ENCODE data around the gene SYNDIG1. TPM values are rescaled to one million over a fixed set of nuclear protein-coding genes. Genes with fewer than 3 reads are reported as not detected.

Gene SYNDIG1
- total RNA-seq, 4 donors from 2014 or later = 8.3 to 12.4 (median 10.2) TPM

- Histone ChIP-seq H3K36me3 (no peaks in the 10 kb centered on the region), H3K4me1 (peaks cover 0 to 7% of the 10 kb centered on the region in 2 donors), H3K27ac (no peak overlapping the region), H3K9me3 (no peaks in the 10 kb centered on the region), H3K4me3 (replicated peaks in 1 of 3) (no peak overlapping the region), H3K27me3 (no peaks in the 10 kb centered on the region)
- DNase-seq = no peak
- 75 to 83% methylated on average over 10 to 11 of the region's 11 CpGs for WGBS, 2 donors
- TF ChIP-seq POLR2A (IDR thresholded peaks at IDR 0.05) (no peak), CTCF (IDR thresholded peaks at IDR 0.05) (no peak)
- intact Hi-C loops (cut with DNase I) = no loop called here
Measured at GRCh38 chr20:24488064-24488799, 18.8 kb downstream of the SYNDIG1 start.

- H3K36me3 ChIP-seq = no peaks in the 10 kb centered on the region
- H3K27ac ChIP-seq = no peak overlapping the region
- H3K4me3 ChIP-seq (replicated peaks in 1 of 3) = no peak overlapping the region
- H3K27me3 ChIP-seq = no peaks in the 10 kb centered on the region
- TF ChIP-seq POLR2A (IDR thresholded peaks at IDR 0.05) (no peak), CTCF (IDR thresholded peaks at IDR 0.05) (no peak)
- DNase-seq = no peak
- intact Hi-C loops (cut with DNase I) = no loop called here
- H3K4me1 ChIP-seq = peaks cover 0 to 7% of the 10 kb centered on the region in 2 donors
- 85% methylated on average over 4 to 6 of the region's 6 CpGs for WGBS, 2 donors
- H3K9me3 ChIP-seq = no peaks in the 10 kb centered on the region
Measured at GRCh38 chr20:24488800-24489175, 19.4 kb downstream of the SYNDIG1 start.

DNA sequence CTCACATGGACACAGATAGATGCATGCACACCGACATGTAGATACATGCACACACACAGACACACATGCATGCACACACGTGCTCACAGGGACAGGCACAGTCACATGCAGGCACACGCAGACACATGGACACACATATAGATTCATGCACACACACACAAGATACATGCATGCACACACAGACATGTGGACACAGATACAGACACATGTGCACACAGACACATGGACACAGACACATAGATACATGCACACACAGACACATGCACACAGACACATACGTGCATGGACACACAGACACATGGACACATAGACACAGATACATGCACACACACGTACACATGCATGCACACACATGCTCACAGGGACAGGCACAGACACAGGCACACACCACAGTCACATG, 19.8 kb downstream of the SYNDIG1 start:
- no peak for DNase-seq
- Histone ChIP-seq H3K36me3 (no peaks in the 10 kb centered on the region), H3K4me1 (peaks cover 0 to 7% of the 10 kb centered on the region in 2 donors), H3K9me3 (no peaks in the 10 kb centered on the region), H3K27me3 (no peaks in the 10 kb centered on the region), H3K27ac (no peak overlapping the region), H3K4me3 (replicated peaks in 1 of 3) (no peak overlapping the region)
- WGBS, 2 donors = 96 to 99% methylated on average over 4 to 5 of the region's 5 CpGs
- no peak for TF ChIP-seq POLR2A (IDR thresholded peaks at IDR 0.05)
- intact Hi-C loops (cut with DNase I) = no loop called here

- Histone ChIP-seq H3K36me3 (no peaks in the 10 kb centered on the region), H3K27ac (no peak overlapping the region), H3K4me1 (peaks cover 0 to 7% of the 10 kb centered on the region in 2 donors), H3K9me3 (no peaks in the 10 kb centered on the region), H3K4me3 (replicated peaks in 1 of 3) (no peak overlapping the region), H3K27me3 (no peaks in the 10 kb centered on the region)
- intact Hi-C loops (cut with DNase I) = no loop called here
- DNase-seq = no peak
- TF ChIP-seq CTCF (IDR thresholded peaks at IDR 0.05) = no peak
- no peak for TF ChIP-seq POLR2A (IDR thresholded peaks at IDR 0.05)
- 89 to 93% methylated on average over 9 of the region's 9 CpGs for WGBS, 2 donors
Measured at GRCh38 chr20:24489631-24490260, 20.3 kb downstream of the SYNDIG1 start.

DNA sequence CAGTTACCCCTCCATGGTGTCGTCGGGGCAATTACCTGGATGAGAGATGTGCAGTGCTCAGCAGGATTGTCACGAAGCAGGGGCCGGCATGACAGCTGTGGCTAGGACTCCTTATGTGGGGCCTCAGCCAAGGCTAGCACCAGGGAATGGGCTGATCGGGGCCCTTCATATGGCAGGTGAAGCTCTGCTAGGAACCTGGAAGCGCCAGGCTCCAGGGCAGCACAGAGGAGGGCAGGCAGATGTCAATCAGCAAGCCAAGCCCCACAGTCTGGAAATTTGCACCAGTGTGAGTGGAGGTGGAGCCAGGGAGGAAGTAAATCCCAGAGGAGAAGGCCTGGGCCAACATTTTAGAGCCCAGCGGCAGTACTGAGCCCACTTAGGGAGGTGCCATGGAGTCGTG, 21.2 kb downstream of the SYNDIG1 start:
- H3K4me3 ChIP-seq (replicated peaks in 1 of 3) = no peak overlapping the region
- no peaks in the 10 kb centered on the region for H3K9me3 ChIP-seq
- H3K36me3 ChIP-seq = no peaks in the 10 kb centered on the region
- intact Hi-C loops (cut with DNase I) = no loop called here
- TF ChIP-seq CTCF (IDR thresholded peaks at IDR 0.05) = no peak
- TF ChIP-seq POLR2A (IDR thresholded peaks at IDR 0.05) = no peak
- no peak overlapping the region for H3K27ac ChIP-seq
- peaks cover 0 to 7% of the 10 kb centered on the region in 2 donors for H3K4me1 ChIP-seq
- no peak for DNase-seq
- 85 to 87% methylated on average over 7 to 8 of the region's 8 CpGs for WGBS, 2 donors
- H3K27me3 ChIP-seq = no peaks in the 10 kb centered on the region
